HepG2 (cell line): ENCODE results near the gene NMNAT3. TPM values are rescaled to one million over a fixed set of nuclear protein-coding genes. Genes with fewer than 3 reads are reported as not detected.

Source experiments
- ATAC-seq: fragments of 200-7000 bp; cut with Tn5 transposase; 3 replicates; pipeline ENCODE4 v1.9.1; 2020; ENCODE audit warnings: mild to moderate bottlenecking, moderate library complexity
- BruUV-seq: library from RNA; stranded (reverse); fragments of 400-500 nt; replicated peaks from 2 replicates; lab custom pipeline; 2021; lab: Mats Ljungman, UMichigan
- CTCF ChIA-PET: fragments of 300-600 bp; formaldehyde crosslinking; extraction: SDS; loops from one replicate; lab custom pipeline; 2021; ENCODE audit warnings: low total read pairs, inconsistent platforms, low intra/inter-chr PET ratio; lab: Yijun Ruan, JAX
- POLR2A ChIA-PET: fragments of 350-600 bp; sonication (Branson Sonifier 250); formaldehyde crosslinking; loops from one replicate; lab custom pipeline; 2020; ENCODE audit warnings: antibody characterized with exemption, inconsistent platforms; lab: Yijun Ruan, JAX
- DNase-seq: peaks from one replicate; pipeline ENCODE4 v3.0.0-alpha.2; 2015; ENCODE audit warnings: low spot score
- FAIRE-seq: peaks from 3 replicates; lab custom pipeline; 2011; peaks lifted over from hg19 to GRCh38; lab: Jason Lieb, UNC
- H2AFZ ChIP-seq: one replicate; pipeline ENCODE4 v1.6.1; 2011; ENCODE audit warnings: low read length, inconsistent platforms
- H3K27ac ChIP-seq: fragments of 300-600 bp; 3 replicates; pipeline ENCODE4 v1.8.0; 2011; ENCODE audit warnings: mixed run types, mild to moderate bottlenecking, mixed read lengths, low read length, inconsistent platforms; ENCODE audit not compliant: insufficient read depth; ENCODE audit errors: extremely low read length
- H3K27me3 ChIP-seq, 2 experiments: fragments of 200-600 bp in 1 of 2; 2 replicates in 1 of 2; 3 replicates in 1 of 2; pipeline versions ENCODE4 v1.6.0 to v1.8.0; 2011; ENCODE audit warnings: low read length in 2 of 2, mild to moderate bottlenecking in 2 of 2, moderate library complexity in 2 of 2, inconsistent platforms in 1 of 2; ENCODE audit not compliant: insufficient read depth in 2 of 2, control insufficient read depth in 1 of 2
- H3K36me3 ChIP-seq, 2 experiments: fragments of 200-600 bp in 1 of 2; replicated peaks in 1 of 2; 2 replicates in 1 of 2; 3 replicates in 1 of 2; pipeline versions ENCODE4 v1.5.1 to v1.8.0; 2011; ENCODE audit warnings: low read length in 2 of 2, inconsistent platforms in 1 of 2; ENCODE audit not compliant: insufficient read depth in 2 of 2, control insufficient read depth in 1 of 2
- H3K4me1 ChIP-seq: 2 replicates; pipeline ENCODE4 v1.5.1; 2012; ENCODE audit warnings: low read length, inconsistent platforms; ENCODE audit not compliant: insufficient read depth
- H3K4me2 ChIP-seq: 2 replicates; pipeline ENCODE4 v1.6.0; 2011; ENCODE audit warnings: low read depth, low read length, inconsistent platforms
- H3K4me3 ChIP-seq, 3 experiments: fragments of 200-600 bp in 1 of 3; sonication (generic), shearing (Covaris generic) in 1 of 3; replicated peaks in 1 of 3; 2 replicates each; pipeline ENCODE4 v1.5.1; 2011 to 2016; ENCODE audit warnings: low read length in 3 of 3, inconsistent platforms in 2 of 3, low read depth in 2 of 3, mild to moderate bottlenecking in 2 of 3, control low read depth in 1 of 3, mixed read lengths in 1 of 3; ENCODE audit not compliant: insufficient read depth in 1 of 3
- H3K79me2 ChIP-seq: one replicate; pipeline ENCODE4 v1.6.1; 2011; ENCODE audit warnings: low read length, inconsistent platforms; ENCODE audit not compliant: insufficient read depth
- H3K9ac ChIP-seq: 2 replicates; pipeline ENCODE4 v1.6.0; 2011; ENCODE audit warnings: mild to moderate bottlenecking, low read depth, low read length, inconsistent platforms; ENCODE audit not compliant: insufficient read depth
- H3K9me3 ChIP-seq: 2 replicates; pipeline ENCODE4 v1.5.1; 2012; ENCODE audit warnings: mild to moderate bottlenecking, low read length
- H4K20me1 ChIP-seq: 2 replicates; pipeline ENCODE4 v1.6.0; 2011; ENCODE audit warnings: inconsistent platforms, mild to moderate bottlenecking, low read length, moderate library complexity; ENCODE audit not compliant: insufficient read depth
- CSRNP1 ChIP-seq: sonication (generic); formaldehyde crosslinking; IDR thresholded peaks from 2 replicates; pipeline ENCODE4 v1.8.1; 2023; ENCODE audit warnings: mild to moderate bottlenecking, missing genetic modification reagents
- KMT2A ChIP-seq: sonication (generic); formaldehyde crosslinking; IDR thresholded peaks from 2 replicates; pipeline ENCODE4 v1.4.0; 2020; ENCODE audit warnings: missing genetic modification reagents
- ZFY ChIP-seq: sonication (generic); formaldehyde crosslinking; IDR thresholded peaks from 2 replicates; pipeline ENCODE4 v1.4.0; 2020; ENCODE audit warnings: missing genetic modification reagents
- ZHX2 ChIP-seq, 2 experiments: sonication (generic) in 1 of 2; formaldehyde crosslinking in 1 of 2; IDR thresholded peaks; 2 replicates each; pipeline versions ENCODE4 v1.6.1 to v1.9.0; 2014 to 2022; ENCODE audit warnings: antibody characterized with exemption in 1 of 2, borderline replicate concordance in 1 of 2, inconsistent platforms in 1 of 2, low read depth in 1 of 2, missing genetic modification reagents in 1 of 2
- ZSCAN5A ChIP-seq: sonication (generic); formaldehyde crosslinking; IDR thresholded peaks from 2 replicates; pipeline ENCODE4 v1.8.0; 2022; ENCODE audit warnings: mild to moderate bottlenecking, missing genetic modification reagents, borderline replicate concordance
- WGBS: methylation state at CpG from one replicate; pipeline ENCODE4 v1.1.6; 2017; ENCODE audit warnings: low lambda C conversion rate; 5-methylcytosine and 5-hydroxymethylcytosine counted together
- in situ Hi-C: cut with HindIII; loops from 2 replicates; pipeline ENCODE4 v1.10.0; 2017; ENCODE audit warnings: low pct_unique_long_range_greater_than_20kb; ENCODE audit not compliant: extremely low pct_ligation_motif_present
- intact Hi-C: fragments of 100-400 bp; cut with micrococcal nuclease; formaldehyde crosslinking; loops from one replicate; pipeline ENCODE4 v1.10.0; 2022; ENCODE audit not compliant: unreplicated experiment
- polyA plus RNA-seq, 8 experiments: library from polyadenylated mRNA; depleted of rRNA in 3 of 8; stranded (reverse) in 7 of 8; unstranded in 1 of 8; fragments of >200 nt; fragmentation: Illumina TruSeq in 4 of 8; extraction: Trizol in 4 of 8; gene quantifications; 2 replicates each; pipeline versions ENCODE4 v1.2.1 to v1.2.3, GENCODE V29; 2011 to 2016; ENCODE audit warnings: low read depth in 4 of 8, missing spikeins in 1 of 8, mixed read lengths in 1 of 8; ENCODE audit not compliant: insufficient read depth in 1 of 8
- total RNA-seq, 5 experiments: library from RNA; depleted of rRNA; stranded (reverse); fragments of >200 nt; fragmentation: Illumina TruSeq; extraction: Trizol; gene quantifications; 2 replicates each; pipeline ENCODE4 v1.2.3, GENCODE V29; 2016; ENCODE audit warnings: low read depth in 1 of 5

The NMNAT3 gene
- total and polyA plus RNA-seq, 2 of the 13 experiments (the other 11 are each of a cell fraction or from before 2014, with no cell fraction given) = 6.1 to 7.0 TPM

- POLR2A ChIA-PET = no interaction called here
Observed at GRCh38 chr3:139552632-139553365, 125.0 kb downstream of the NMNAT3 start.

More at GRCh38 chr3:139552632-139553365, 125.0 kb downstream of the NMNAT3 start:
- Histone ChIP-seq H3K27me3 (no peaks in the 10 kb centered on the region), H3K4me1 (no peaks in the 10 kb centered on the region), H3K36me3 (no peaks in the 10 kb centered on the region), H3K4me3 (no peak overlapping the region), H3K79me2 (no peaks in the 10 kb centered on the region), H3K9ac (no peak overlapping the region), H2AFZ (no peak overlapping the region), H4K20me1 (no peaks in the 10 kb centered on the region), H3K9me3 (no peaks in the 10 kb centered on the region), H3K4me2 (no peak overlapping the region), H3K27ac (no peak overlapping the region)
- intact Hi-C loops (no loop called here), in situ Hi-C loops (no loop called here)
- DNase-seq = no peak
- CTCF ChIA-PET = no interaction called here
- TF ChIP-seq KMT2A (CRISPR knock-in tag) (no peak), ZFY (CRISPR knock-in tag) (no peak), ZHX2 (IDR thresholded peaks at IDR 0.05; ENCODE audit: low read depth) (no peak), ZHX2 (CRISPR knock-in tag; IDR thresholded peaks at IDR 0.05; ENCODE audit: borderline replicate concordance) (no peak), CSRNP1 (no peak), ZSCAN5A (CRISPR knock-in tag) (no peak)
- no peak for FAIRE-seq
- 61% methylated on average over 3 of the region's 4 CpGs for WGBS
- no TSS peak for BruUV-seq
- no peak for ATAC-seq
